GM18870 (cell line): Measurements from ENCODE around the gene TMCC1.
"Not testable (repeated sequence)": the region's sequence is repeated elsewhere in the genome, so short reads cannot be mapped to it uniquely, and the experiment has no call there.

Source experiments
- ATAC-seq: cut with Tn5 transposase; IDR thresholded peaks from one replicate; pipeline ENCODE4 v1.9.1; 2021; ENCODE audit warnings: moderate library complexity; ENCODE audit not compliant: unreplicated experiment

The TMCC1 gene

DNA sequence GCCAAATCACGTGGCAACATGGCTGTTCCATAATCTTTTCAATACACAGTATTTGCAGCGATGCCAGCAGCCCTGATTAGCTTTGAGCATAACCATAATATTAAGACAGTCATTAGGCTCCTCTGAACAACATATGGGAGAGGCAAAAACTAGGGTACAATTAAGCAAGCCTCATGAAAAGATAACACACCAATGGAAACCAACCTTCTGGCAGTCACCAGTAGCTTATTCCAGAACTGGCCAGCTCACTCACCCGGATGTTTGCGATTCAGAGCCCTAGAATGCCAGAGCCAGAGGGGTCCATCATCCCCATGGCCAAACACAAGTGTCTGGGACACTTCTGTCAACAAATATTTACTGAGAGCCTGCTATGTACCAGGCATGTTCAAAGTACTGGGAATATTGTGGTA is 238.2 kb downstream of the TMCC1 start:
- no peak for ATAC-seq

DNA sequence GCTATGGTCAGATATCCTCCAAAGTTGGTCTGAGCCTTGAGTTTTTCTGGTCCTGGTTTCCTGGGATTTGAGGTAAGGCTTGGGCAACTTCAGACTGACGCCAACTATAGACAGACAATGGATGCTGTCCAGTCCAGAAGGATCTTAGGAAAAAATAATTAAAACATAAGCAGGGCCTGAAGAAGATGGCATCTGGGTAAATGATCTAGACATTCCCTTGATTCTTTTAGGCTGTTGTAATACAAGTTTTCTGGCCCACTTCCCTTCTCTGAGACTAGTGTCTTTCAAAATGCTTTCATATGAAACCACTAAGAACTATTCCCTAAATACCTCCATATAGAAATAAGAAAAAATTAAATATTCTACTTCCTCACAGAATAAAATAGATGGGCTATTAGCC is 239.4 kb downstream of the TMCC1 start:
- ATAC-seq, result no peak

DNA sequence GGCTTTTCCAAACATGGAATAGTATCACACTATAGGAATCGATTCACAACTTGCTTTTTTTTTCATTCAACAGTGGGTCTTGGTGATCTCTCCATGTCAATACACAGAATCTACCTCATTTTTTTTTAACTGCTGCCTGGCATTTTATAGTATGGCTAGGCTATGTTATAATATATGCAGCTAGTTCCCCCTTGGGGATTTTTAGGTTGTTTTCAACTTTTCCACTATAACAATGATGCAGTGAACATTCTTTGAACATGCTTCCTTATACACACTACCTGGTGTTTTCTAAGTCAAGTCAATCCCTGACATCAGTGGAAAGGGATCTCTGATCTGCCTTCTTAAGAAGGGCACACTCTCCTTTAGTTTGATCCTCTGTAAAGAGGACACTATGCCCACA is 240.5 kb downstream of the TMCC1 start:
- ATAC-seq, result no peak

DNA sequence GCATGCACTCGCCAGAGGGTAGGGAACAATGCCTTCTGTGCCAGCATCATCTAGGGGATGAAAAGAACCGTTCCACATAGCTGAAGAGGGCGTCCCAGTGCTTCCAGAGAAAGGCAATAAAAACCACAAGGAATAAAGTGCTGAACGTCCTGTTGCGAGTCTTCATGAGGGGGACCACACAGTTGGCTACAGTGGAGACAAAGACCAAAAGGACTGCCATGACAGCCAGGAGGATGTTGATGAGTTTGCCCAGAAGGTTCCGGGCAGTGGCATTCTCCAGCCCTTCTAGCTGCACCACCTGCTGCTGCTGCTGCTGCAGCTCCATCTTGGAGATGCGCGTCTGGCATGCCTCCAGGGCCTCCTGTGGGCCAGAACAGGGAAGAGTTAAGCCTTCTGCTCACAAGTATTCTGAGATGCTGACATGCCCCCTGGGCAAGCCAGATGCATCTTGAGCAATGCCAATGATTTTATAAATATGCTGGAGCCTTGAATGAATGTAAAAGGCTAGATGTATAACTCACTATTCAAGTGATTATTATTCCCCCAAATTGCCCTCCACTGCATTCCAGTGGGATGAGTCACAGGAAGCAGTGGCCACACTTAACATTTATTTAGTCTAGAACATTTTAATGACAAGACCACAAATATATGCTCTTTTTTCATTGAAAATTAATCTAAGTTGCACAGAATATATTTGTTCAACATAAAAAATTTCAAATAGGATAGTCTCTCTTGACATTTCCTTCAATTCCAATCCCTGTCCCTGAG is 241.9 kb downstream of the TMCC1 start:
- ATAC-seq, result no peak

DNA sequence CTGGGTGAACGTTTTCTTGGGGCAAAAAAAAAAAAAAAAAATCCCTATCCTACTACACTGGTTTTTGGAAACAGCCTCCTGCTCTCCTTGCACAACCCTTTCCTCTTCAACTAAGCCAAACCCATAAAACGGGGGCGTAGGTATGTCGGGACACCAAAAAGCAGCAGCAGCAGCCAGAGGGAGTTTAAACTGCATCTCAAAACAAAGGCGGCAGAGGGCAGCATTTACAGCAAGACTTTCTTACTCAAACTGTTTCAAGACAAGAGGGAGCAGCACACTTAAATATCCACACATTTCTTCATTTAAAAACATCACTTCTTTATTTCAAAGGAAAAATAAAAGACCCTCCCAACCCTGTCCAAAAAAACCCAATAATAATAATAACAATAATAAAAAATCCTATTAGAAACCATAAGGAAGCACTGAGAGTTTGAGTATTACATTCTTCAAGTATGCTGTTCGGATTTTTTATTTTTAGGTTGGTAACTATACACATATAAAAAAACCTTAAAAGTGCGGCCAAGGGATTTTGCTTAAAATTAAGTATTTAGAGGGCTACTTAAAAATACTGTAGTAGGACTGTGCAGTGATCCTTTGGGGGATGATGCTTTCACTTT is 243.1 kb downstream of the TMCC1 start:
- ATAC-seq, result no peak

DNA sequence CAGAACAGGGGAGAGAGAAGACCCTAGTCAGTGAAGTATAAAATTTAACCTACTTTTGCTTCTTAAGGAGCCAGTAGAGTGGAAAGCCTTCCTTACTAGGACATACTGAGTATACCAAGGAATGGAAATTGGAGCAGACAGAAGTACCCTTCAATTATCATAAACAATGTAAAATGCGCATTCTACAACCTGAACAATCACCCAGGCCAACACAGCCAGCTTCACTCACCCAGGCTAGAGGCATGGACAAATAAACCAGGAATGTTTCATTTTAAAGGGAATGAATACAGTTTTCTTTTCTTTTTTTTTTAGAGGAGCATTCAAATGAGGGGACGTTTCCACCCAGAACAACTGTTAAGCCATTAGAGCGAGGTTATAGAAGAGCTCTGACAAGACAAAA is 245.1 kb downstream of the TMCC1 start:
- no peak for ATAC-seq

DNA sequence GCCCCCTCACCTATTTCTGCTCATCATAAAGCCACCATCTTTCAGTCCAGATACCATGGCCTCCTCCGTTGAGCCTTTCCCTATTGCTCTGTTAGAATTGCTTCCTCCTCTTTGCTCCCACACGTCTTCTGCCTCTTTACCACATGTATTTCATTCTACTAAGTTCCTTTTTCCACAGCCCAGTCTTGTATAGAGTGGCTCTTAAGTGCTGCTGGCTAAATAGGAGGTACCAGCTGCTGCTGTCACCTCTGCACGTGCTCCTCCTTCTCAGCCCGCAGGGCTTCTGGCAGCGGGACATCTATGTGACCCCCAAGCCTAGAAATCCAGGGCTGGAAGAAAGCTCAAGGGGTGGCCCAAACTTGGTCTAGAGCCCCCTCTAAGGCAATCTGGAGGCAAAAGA is 248.2 kb downstream of the TMCC1 start:
- no peak for ATAC-seq

DNA sequence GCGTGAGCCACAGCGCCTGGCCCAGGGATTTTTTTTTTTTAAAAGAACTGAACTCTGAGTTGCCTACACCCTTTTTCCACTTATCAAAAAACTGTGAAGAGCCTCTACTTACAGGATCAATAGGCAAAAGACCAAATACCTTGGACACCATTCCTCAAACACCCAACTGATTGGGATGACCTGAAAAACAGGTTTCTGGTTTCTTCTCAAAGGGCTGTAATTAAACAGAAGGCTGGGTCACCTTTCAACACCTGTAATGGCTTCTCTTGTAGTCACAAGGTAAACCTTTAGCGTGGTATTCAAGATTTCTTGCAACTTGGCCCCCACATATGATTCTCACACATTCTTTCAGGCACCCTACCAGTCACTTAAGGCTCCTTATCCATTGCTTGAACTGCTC is 248.7 kb downstream of the TMCC1 start:
- ATAC-seq, result no peak

DNA sequence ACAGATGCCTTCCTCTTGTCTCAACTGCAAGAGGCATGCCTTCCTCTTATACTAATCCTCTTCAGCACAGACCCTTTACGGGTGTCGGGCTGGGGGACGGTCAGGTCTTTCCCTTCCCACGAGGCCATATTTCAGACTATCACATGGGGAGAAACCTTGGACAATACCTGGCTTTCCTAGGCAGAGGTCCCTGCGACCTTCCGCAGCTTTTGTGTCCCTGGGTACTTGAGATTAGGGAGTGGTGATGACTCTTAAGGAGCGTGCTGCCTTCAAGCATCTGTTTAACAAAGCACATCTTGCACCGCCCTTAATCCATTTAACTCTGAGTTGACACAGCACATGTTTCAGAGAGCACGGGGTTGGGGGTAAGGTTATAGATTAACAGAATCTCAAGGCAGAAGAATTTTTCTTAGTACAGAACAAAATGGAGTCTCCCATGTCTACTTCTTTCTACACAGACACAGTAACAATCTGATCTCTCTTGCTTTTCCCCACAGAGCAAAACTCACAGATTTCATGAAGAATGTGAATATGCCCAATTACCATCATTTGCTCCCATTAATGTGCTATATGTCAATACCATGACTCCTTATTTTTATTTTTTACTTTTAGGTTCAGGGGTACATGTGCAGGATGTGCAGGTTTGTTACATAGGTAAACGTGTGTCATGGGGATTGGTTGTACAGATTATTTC is 251.8 kb downstream of the TMCC1 start:
- ATAC-seq, result not testable (repeated sequence)

DNA sequence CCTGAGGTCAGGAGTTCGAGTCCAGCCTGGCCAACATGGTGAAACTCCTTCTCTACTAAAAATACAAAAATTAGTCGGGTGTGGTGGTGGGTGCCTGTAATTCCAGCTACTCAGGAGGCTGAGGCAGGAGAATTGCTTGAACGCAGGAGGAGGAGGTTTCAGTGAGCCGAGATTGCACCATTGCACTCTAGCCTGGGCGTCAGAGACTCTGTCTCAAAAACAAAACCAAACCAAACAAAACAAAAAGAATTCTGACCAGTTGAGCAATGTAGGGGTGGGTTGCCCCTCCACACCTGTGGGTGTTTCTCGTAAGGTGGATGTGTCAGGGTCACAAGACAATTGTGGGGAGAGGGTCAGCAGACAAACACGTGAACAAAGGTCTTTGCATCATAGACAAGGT is 252.5 kb downstream of the TMCC1 start:
- ATAC-seq, result not testable (repeated sequence)

DNA sequence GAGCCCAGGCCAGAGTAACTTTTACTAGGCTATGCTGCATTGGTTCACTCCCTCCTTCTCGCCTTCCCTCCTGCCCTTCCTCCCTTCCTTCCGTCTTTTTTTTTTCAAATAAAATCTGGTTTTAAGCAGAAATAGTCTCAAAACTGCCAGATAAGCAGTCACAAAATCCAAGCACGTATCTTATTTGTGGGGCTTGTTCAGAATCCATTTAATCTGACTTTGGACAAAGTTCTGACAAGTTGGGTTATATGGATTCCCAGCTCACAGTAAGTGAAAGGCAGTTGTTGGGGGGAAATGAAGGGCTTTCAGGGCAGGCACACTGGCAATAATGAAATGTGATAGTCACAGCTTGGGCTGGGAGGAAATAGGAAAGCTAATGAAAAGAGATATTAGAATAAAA is 255.0 kb downstream of the TMCC1 start:
- no peak for ATAC-seq

DNA sequence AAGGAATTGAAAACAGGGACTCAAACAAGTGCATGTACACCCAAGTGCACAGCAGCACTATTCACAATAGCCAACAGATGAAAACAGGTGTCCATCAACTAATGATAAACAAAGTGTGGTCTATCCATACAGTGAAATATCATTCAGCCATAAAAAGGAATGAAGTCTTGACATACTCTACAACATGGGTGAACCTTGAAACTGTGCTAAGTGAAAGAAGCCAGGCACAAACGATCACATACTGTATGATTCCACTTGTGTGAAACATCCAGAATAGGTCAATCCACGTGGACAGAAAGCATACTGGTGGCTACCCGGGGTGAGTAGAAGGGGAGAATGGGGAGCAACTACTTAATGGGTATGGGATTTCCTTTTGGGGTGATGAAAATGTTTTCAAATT is 257.4 kb downstream of the TMCC1 start:
- no peak for ATAC-seq

DNA sequence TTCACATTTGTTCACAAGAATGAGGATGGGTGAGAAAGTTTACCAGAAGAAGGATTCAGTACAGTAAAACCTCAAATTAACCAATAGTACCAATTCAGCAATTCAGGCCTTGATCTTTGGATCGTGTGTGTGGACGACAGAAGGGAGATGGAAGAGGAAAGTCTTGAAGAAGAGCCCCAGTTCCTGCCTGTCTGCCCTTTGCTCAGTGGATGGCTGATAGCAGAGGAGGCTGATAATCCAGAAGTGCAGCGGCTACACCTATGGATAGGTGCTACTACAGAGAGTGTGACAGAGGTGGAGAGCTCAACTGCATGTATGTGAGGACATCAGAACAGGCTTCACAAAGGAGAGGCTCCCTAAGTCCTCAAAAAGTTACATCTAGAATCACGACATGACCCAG is 257.9 kb downstream of the TMCC1 start:
- no peak for ATAC-seq

DNA sequence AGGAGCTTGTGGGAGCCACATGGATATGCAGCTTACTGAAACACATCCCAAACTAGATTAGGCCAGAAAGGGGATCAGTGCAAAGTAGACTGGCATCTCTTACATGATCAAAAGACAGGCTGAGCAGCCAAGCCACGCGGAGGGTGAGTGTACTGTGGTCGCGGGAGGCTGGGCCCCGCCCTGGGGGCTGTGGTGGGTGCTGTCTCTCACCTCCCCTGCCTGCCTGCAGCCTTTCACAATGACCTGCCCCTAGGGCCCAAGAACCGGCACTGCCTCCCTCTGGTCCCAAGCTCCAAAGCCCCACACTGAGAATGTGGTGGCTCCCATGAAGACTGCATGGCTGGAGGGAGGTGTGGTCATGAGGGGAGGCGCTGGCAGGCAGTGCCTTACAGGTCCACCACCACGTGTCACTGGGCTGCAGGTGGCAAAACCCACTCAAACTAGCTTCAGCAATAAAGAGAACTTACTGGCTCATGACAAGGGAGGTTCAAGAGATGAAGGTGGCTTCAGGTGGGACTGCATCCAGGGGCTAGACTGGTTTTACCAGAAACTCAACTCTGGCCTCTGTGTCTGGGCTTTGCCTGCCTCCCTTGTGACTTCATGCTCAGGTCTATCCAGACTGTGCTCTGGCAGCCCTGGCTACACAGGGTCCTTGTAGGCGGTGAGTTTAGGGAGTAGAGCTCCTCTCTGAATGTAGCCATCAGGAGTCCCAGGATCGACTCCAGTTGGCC is 259.6 kb downstream of the TMCC1 start:
- ATAC-seq, result no peak

DNA sequence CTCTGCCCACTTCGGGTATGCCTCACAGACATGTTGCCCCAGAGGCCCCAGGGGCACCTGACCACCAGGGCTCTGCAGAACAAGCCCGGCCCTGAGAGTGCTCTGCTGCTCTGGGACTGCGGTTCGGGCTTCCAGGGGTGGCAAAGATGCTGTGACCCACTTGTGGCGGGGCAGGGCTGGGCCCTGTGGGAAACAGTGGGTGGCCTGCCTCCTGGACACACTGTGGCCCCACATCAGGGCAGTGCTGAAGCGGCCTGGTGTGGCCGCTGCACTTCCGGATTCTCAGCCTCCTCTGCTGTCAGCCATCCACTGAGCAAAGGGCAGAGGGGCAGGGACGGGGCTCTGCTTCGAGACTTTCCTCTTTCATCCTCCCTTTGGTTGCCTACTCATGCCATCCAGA is 260.5 kb downstream of the TMCC1 start:
- no peak for ATAC-seq

DNA sequence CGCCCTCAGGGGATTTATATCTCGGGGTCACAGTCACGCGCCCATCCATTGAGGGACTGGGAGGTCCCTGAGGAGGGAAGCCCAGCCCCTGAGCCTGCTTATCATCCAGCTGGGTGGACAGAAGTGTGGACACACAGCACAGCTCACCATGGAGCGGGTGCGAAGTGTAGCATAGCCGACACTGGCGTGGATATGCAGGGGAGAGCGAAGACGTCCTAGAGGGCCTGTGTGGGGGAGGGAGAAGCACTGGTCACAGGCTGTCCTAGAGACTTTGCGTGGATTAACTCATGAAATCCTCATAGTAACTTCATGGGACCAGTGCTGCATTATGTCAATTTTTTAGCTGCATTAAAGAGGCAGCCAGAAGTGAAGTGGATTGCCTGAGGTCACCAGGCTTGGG is 261.0 kb downstream of the TMCC1 start:
- no peak for ATAC-seq

DNA sequence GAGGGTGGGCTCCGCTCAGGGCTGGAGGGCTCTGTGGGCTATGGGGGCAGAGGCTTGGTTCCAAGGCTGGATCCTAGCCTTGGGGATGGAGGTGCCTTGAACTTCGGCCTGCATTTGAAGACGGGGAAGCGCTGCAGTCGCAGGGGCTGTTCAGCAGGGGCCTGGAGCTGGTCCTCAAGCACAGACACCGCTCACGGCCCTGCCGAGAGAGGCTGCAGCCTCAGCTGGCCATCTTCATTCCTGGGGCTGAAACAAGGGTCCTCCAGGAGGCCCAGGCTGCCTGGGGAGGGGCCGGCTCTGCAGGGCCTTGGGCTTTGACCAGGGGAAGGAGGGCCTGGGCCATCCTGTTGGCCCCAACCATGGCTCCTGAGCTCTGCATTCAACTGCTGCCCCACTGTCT is 261.5 kb downstream of the TMCC1 start:
- no peak for ATAC-seq

DNA sequence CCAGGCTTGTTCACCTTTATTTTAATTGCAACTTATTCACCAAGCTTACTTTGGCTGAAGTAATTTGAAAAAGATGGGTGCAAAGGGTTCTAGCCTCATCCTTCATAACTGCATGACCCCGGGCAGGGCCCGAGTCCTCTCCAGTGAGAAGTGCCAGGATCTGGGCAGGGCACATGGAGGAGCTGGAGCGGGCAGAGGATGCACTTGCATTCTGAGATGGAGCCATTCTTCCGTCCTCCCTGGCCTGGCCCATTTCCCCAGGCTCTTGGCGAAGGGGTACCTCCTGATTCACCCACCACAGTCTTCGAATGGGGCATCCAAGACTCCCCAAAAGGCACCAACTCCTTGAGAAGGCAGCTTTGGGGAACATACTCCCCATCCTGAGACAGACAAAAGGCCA is 264.5 kb downstream of the TMCC1 start:
- no peak for ATAC-seq

DNA sequence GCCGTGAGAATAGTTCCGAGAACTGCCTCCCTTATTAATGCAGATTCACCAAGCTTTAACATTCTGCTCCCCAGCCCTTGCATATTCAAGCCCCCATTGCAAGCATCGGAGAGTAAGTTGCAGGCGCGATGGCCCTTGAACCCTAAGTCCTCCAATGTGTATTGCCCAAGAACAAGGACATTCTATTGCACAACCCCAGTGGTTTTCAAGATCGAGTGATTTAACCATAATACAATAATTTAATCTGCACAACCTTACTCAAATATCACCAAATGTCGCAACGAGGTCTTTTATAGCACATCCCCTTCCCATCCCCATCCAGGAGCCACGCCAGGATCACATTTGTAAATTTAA is 265.4 kb downstream of the TMCC1 start:
- ATAC-seq, result no peak

DNA sequence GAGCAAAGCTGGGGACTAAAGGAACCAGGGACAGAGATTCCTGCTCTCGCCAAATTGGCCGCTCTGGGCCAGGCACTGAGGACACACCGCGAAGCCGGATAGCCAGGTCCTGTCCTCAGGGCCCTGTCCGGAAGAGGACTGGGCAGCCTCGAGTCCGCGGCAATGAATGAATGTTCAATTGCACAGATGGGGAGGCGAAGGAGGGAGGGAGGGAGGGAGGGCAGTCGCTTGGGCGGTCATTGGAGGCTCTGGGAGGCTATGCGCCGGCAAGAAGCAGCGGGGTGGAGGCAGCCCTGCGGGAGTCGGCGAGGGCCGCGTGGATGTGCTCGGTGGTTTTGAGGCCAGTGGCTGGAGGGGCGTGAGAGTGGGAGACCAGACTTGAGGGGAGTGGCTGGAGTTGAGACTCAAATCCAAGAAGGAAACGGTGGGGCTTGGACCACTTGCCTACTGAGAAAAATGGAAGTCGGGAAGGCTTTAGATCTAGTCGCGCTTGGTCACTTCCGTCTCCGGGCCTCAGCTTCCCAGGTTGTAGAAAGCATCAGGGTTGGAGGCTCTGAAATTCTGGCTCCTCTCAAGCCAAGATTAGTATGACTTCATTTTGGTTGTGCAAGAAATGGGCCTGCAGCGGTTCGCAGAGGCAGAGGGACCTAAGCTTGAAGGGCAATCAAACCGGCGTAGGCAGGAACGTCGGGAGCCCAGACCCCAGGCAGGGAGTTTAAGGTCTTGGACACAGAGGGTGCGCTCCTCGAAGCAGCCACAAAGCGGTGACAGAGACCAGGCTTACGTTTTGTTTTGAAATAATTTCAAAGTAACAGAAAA is 266.0 kb downstream of the TMCC1 start:
- ATAC-seq, result peak; percentile 7
